HepG2 (cell line): ENCODE measurements around the gene NDUFS6. TPM values are rescaled to one million over a fixed set of nuclear protein-coding genes. Genes with fewer than 3 reads are reported as not detected.

Experiments
- ATAC-seq: fragments of 200-7000 bp; cut with Tn5 transposase; 3 replicates; pipeline ENCODE4 v1.9.1; 2020; ENCODE audit warnings: mild to moderate bottlenecking, moderate library complexity
- BruUV-seq: library from RNA; stranded (reverse); fragments of 400-500 nt; replicated peaks from 2 replicates; lab custom pipeline; 2021; lab: Mats Ljungman, UMichigan
- CTCF ChIA-PET: fragments of 300-600 bp; formaldehyde crosslinking; extraction: SDS; loops from one replicate; lab custom pipeline; 2021; ENCODE audit warnings: low total read pairs, inconsistent platforms, low intra/inter-chr PET ratio; lab: Yijun Ruan, JAX
- POLR2A ChIA-PET: fragments of 350-600 bp; sonication (Branson Sonifier 250); formaldehyde crosslinking; loops from one replicate; lab custom pipeline; 2020; ENCODE audit warnings: antibody characterized with exemption, inconsistent platforms; lab: Yijun Ruan, JAX
- DNase-seq: peaks from one replicate; pipeline ENCODE4 v3.0.0-alpha.2; 2015; ENCODE audit warnings: low spot score
- FAIRE-seq: peaks from 3 replicates; lab custom pipeline; 2011; peaks lifted over from hg19 to GRCh38; lab: Jason Lieb, UNC
- H2AFZ ChIP-seq: one replicate; pipeline ENCODE4 v1.6.1; 2011; ENCODE audit warnings: low read length, inconsistent platforms
- H3K27ac ChIP-seq: fragments of 300-600 bp; 3 replicates; pipeline ENCODE4 v1.8.0; 2011; ENCODE audit warnings: mixed run types, mild to moderate bottlenecking, mixed read lengths, low read length, inconsistent platforms; ENCODE audit not compliant: insufficient read depth; ENCODE audit errors: extremely low read length
- H3K27me3 ChIP-seq, 2 experiments: fragments of 200-600 bp in 1 of 2; 2 replicates in 1 of 2; 3 replicates in 1 of 2; pipeline versions ENCODE4 v1.6.0 to v1.8.0; 2011; ENCODE audit warnings: low read length in 2 of 2, mild to moderate bottlenecking in 2 of 2, moderate library complexity in 2 of 2, inconsistent platforms in 1 of 2; ENCODE audit not compliant: insufficient read depth in 2 of 2, control insufficient read depth in 1 of 2
- H3K36me3 ChIP-seq, 2 experiments: fragments of 200-600 bp in 1 of 2; replicated peaks in 1 of 2; 2 replicates in 1 of 2; 3 replicates in 1 of 2; pipeline versions ENCODE4 v1.5.1 to v1.8.0; 2011; ENCODE audit warnings: low read length in 2 of 2, inconsistent platforms in 1 of 2; ENCODE audit not compliant: insufficient read depth in 2 of 2, control insufficient read depth in 1 of 2
- H3K4me1 ChIP-seq: 2 replicates; pipeline ENCODE4 v1.5.1; 2012; ENCODE audit warnings: low read length, inconsistent platforms; ENCODE audit not compliant: insufficient read depth
- H3K4me2 ChIP-seq: 2 replicates; pipeline ENCODE4 v1.6.0; 2011; ENCODE audit warnings: low read depth, low read length, inconsistent platforms
- H3K4me3 ChIP-seq, 3 experiments: fragments of 200-600 bp in 1 of 3; sonication (generic), shearing (Covaris generic) in 1 of 3; replicated peaks in 1 of 3; 2 replicates each; pipeline ENCODE4 v1.5.1; 2011 to 2016; ENCODE audit warnings: low read length in 3 of 3, inconsistent platforms in 2 of 3, low read depth in 2 of 3, mild to moderate bottlenecking in 2 of 3, control low read depth in 1 of 3, mixed read lengths in 1 of 3; ENCODE audit not compliant: insufficient read depth in 1 of 3
- H3K79me2 ChIP-seq: one replicate; pipeline ENCODE4 v1.6.1; 2011; ENCODE audit warnings: low read length, inconsistent platforms; ENCODE audit not compliant: insufficient read depth
- H3K9ac ChIP-seq: 2 replicates; pipeline ENCODE4 v1.6.0; 2011; ENCODE audit warnings: mild to moderate bottlenecking, low read depth, low read length, inconsistent platforms; ENCODE audit not compliant: insufficient read depth
- H3K9me3 ChIP-seq: 2 replicates; pipeline ENCODE4 v1.5.1; 2012; ENCODE audit warnings: mild to moderate bottlenecking, low read length
- H4K20me1 ChIP-seq: 2 replicates; pipeline ENCODE4 v1.6.0; 2011; ENCODE audit warnings: inconsistent platforms, mild to moderate bottlenecking, low read length, moderate library complexity; ENCODE audit not compliant: insufficient read depth
- CAMTA2 ChIP-seq: sonication (generic); formaldehyde crosslinking; IDR thresholded peaks from 2 replicates; pipeline ENCODE4 v1.4.0; 2020; ENCODE audit warnings: mild to moderate bottlenecking, missing genetic modification reagents, borderline replicate concordance
- FOXK1 ChIP-seq: sonication (generic); formaldehyde crosslinking; IDR thresholded peaks from 2 replicates; pipeline ENCODE4 v1.4.0; 2020; ENCODE audit warnings: low read depth, missing genetic modification reagents, borderline replicate concordance
- HNRNPUL1 ChIP-seq: fragments of 200-400 bp; formaldehyde crosslinking; IDR thresholded peaks from 2 replicates; pipeline ENCODE4 v1.6.1; 2017; ENCODE audit warnings: low read depth, mild to moderate bottlenecking, low read length, moderate library complexity
- HOXD1 ChIP-seq: sonication (generic); formaldehyde crosslinking; IDR thresholded peaks from 2 replicates; pipeline ENCODE4 v1.5.0; 2020; ENCODE audit warnings: missing genetic modification reagents
- IKZF4 ChIP-seq: sonication (generic); formaldehyde crosslinking; IDR thresholded peaks from 2 replicates; pipeline ENCODE4 v1.5.1; 2020; ENCODE audit warnings: borderline replicate concordance, mild to moderate bottlenecking, low read depth, missing genetic modification reagents; ENCODE audit errors: not compliant biosample characterization
- KDM4B ChIP-seq: sonication (generic); formaldehyde crosslinking; IDR thresholded peaks from 2 replicates; pipeline ENCODE4 v1.4.0; 2020; ENCODE audit warnings: missing genetic modification reagents
- MAFF ChIP-seq: IDR thresholded peaks from 2 replicates; pipeline ENCODE4 v1.6.1; 2011; ENCODE audit warnings: low read depth, low read length, improper control_type of control experiment
- MED13 ChIP-seq: sonication (generic); formaldehyde crosslinking; IDR thresholded peaks from 2 replicates; pipeline ENCODE4 v1.5.0; 2020; ENCODE audit warnings: missing genetic modification reagents
- MIER2 ChIP-seq: IDR thresholded peaks from 2 replicates; pipeline ENCODE4 v1.6.1; 2016; ENCODE audit warnings: missing biosample characterization, missing genetic modification reagents
- ONECUT2 ChIP-seq: sonication (generic); formaldehyde crosslinking; IDR thresholded peaks from 2 replicates; pipeline ENCODE4 v1.4.0; 2020; ENCODE audit warnings: missing genetic modification reagents
- PITX1 ChIP-seq: sonication (generic); formaldehyde crosslinking; IDR thresholded peaks from 2 replicates; pipeline ENCODE4 v1.5.1; 2020; ENCODE audit warnings: mild to moderate bottlenecking, missing genetic modification reagents
- RAD51 ChIP-seq: fragments of 450-650 bp; IDR thresholded peaks from 2 replicates; pipeline ENCODE4 v1.6.1; 2016; ENCODE audit warnings: borderline replicate concordance
- TBP ChIP-seq: sonication (generic); formaldehyde crosslinking; IDR thresholded peaks from 2 replicates; pipeline ENCODE4 v1.5.0; 2020; ENCODE audit warnings: missing genetic modification reagents
- ZBTB7A ChIP-seq: sonication (generic); formaldehyde crosslinking; IDR thresholded peaks from 2 replicates; pipeline ENCODE4 v1.8.0; 2022; ENCODE audit warnings: mild to moderate bottlenecking, missing genetic modification reagents
- ZNF143 ChIP-seq: sonication (generic); formaldehyde crosslinking; IDR thresholded peaks from 2 replicates; pipeline ENCODE4 v1.4.0; 2020; ENCODE audit warnings: missing genetic modification reagents
- ZNF614 ChIP-seq: IDR thresholded peaks from 2 replicates; pipeline ENCODE4 v1.6.1; 2018; ENCODE audit warnings: missing biosample characterization, missing genetic modification reagents, inconsistent platforms, borderline replicate concordance
- ZNF746 ChIP-seq: sonication (generic); formaldehyde crosslinking; IDR thresholded peaks from 2 replicates; pipeline ENCODE4 v1.8.0; 2022; ENCODE audit warnings: mild to moderate bottlenecking, missing genetic modification reagents
- ZNF782 ChIP-seq: sonication (generic); formaldehyde crosslinking; IDR thresholded peaks from 2 replicates; pipeline ENCODE4 v1.4.0; 2020; ENCODE audit warnings: missing genetic modification reagents, mild to moderate bottlenecking, borderline replicate concordance
- ZNF784 ChIP-seq: sonication (generic); formaldehyde crosslinking; IDR thresholded peaks from 2 replicates; pipeline ENCODE4 v1.5.1; 2020; ENCODE audit warnings: missing genetic modification reagents, mild to moderate bottlenecking, borderline replicate concordance
- WGBS: methylation state at CpG from one replicate; pipeline ENCODE4 v1.1.6; 2017; ENCODE audit warnings: low lambda C conversion rate; 5-methylcytosine and 5-hydroxymethylcytosine counted together
- in situ Hi-C: cut with HindIII; loops from 2 replicates; pipeline ENCODE4 v1.10.0; 2017; ENCODE audit warnings: low pct_unique_long_range_greater_than_20kb; ENCODE audit not compliant: extremely low pct_ligation_motif_present
- intact Hi-C: fragments of 100-400 bp; cut with micrococcal nuclease; formaldehyde crosslinking; loops from one replicate; pipeline ENCODE4 v1.10.0; 2022; ENCODE audit not compliant: unreplicated experiment
- polyA plus RNA-seq, 8 experiments: library from polyadenylated mRNA; depleted of rRNA in 3 of 8; stranded (reverse) in 7 of 8; unstranded in 1 of 8; fragments of >200 nt; fragmentation: Illumina TruSeq in 4 of 8; extraction: Trizol in 4 of 8; gene quantifications; 2 replicates each; pipeline versions ENCODE4 v1.2.1 to v1.2.3, GENCODE V29; 2011 to 2016; ENCODE audit warnings: low read depth in 4 of 8, missing spikeins in 1 of 8, mixed read lengths in 1 of 8; ENCODE audit not compliant: insufficient read depth in 1 of 8
- total RNA-seq, 5 experiments: library from RNA; depleted of rRNA; stranded (reverse); fragments of >200 nt; fragmentation: Illumina TruSeq; extraction: Trizol; gene quantifications; 2 replicates each; pipeline ENCODE4 v1.2.3, GENCODE V29; 2016; ENCODE audit warnings: low read depth in 1 of 5
- TF ChIP-seq, protein P1 (sequence below): sonication (generic); formaldehyde crosslinking; IDR thresholded peaks from 2 replicates; pipeline ENCODE4 v1.4.0; 2020; ENCODE audit warnings: mild to moderate bottlenecking, low read depth, missing genetic modification reagents

The NDUFS6 gene
- total and polyA plus RNA-seq, 2 of the 13 experiments (the other 11 are each of a cell fraction or from before 2014, with no cell fraction given): 23.7 to 50.4 TPM

- Histone ChIP-seq H3K27ac (no peak overlapping the region), H3K36me3 (no peaks in the 10 kb centered on the region), H3K4me3 (no peak overlapping the region), H3K4me1 (peaks cover 29% of the 10 kb centered on the region), H3K79me2 (no peaks in the 10 kb centered on the region), H4K20me1 (no peaks in the 10 kb centered on the region), H3K4me2 (no peak overlapping the region), H3K27me3 (peaks cover 4 to 58% of the 10 kb centered on the region in 2 experiments; a peak in 4 of 5 replicates), H3K9ac (no peak overlapping the region), H3K9me3 (no peaks in the 10 kb centered on the region), H2AFZ (no peak overlapping the region)
- 40% methylated on average over 10 of the region's 10 CpGs for WGBS
- DNase-seq: no peak
- no peak for FAIRE-seq
- BruUV-seq: no TSS peak
- TF ChIP-seq MED13 (CRISPR knock-in tag): no peak
- no peak for TF ChIP-seq ZNF784 (CRISPR knock-in tag)
- no peak for TF ChIP-seq FOXK1 (CRISPR knock-in tag)
- no peak for TF ChIP-seq CAMTA2
- no peak for TF ChIP-seq MIER2 (CRISPR knock-in tag)
- TF ChIP-seq, protein P1, sequence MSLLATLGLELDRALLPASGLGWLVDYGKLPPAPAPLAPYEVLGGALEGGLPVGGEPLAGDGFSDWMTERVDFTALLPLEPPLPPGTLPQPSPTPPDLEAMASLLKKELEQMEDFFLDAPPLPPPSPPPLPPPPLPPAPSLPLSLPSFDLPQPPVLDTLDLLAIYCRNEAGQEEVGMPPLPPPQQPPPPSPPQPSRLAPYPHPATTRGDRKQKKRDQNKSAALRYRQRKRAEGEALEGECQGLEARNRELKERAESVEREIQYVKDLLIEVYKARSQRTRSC (CRISPR knock-in tag): no peak
- no peak for TF ChIP-seq KDM4B (CRISPR knock-in tag)
- TF ChIP-seq RAD51: no peak
- TF ChIP-seq HNRNPUL1: no peak
- no peak for TF ChIP-seq MAFF
- TF ChIP-seq ONECUT2 (CRISPR knock-in tag): no peak
- no peak for TF ChIP-seq ZNF143 (CRISPR knock-in tag)
- no peak for TF ChIP-seq IKZF4 (CRISPR knock-in tag)
- TF ChIP-seq HOXD1 (CRISPR knock-in tag): no peak
- no peak for TF ChIP-seq PITX1 (CRISPR knock-in tag)
- no peak for TF ChIP-seq TBP (CRISPR knock-in tag)
- TF ChIP-seq ZBTB7A: no peak
- TF ChIP-seq ZNF614 (CRISPR knock-in tag): no peak
- no peak for TF ChIP-seq ZNF782
- no peak for TF ChIP-seq ZNF746 (CRISPR knock-in tag)
- CTCF ChIA-PET: no interaction called here
- in situ Hi-C loops: no loop called here
- no peak for ATAC-seq
- intact Hi-C loops: no loop called here
- POLR2A ChIA-PET: no interaction called here
Measured at GRCh38 chr5:1789834-1790471, 11.3 kb upstream of the NDUFS6 start.
